Activated CD4-positive, CD25-positive, alpha-beta regulatory T cell treated with anti-CD3 and anti-CD28 coated beads, Interleukin-2, amount 50 U/mL, for 16 hours (primary cell): ENCODE results near the gene CFL2.
"Not testable (repeated sequence)": the region's sequence is repeated elsewhere in the genome, so short reads cannot be mapped to it uniquely, and the experiment has no call there.

ENCODE experiments used
- DNase-seq: peaks from one replicate; pipeline ENCODE4 v3.0.0-alpha.2; 2020; ENCODE audit warnings: low read depth, low spot score

Gene CFL2

DNA sequence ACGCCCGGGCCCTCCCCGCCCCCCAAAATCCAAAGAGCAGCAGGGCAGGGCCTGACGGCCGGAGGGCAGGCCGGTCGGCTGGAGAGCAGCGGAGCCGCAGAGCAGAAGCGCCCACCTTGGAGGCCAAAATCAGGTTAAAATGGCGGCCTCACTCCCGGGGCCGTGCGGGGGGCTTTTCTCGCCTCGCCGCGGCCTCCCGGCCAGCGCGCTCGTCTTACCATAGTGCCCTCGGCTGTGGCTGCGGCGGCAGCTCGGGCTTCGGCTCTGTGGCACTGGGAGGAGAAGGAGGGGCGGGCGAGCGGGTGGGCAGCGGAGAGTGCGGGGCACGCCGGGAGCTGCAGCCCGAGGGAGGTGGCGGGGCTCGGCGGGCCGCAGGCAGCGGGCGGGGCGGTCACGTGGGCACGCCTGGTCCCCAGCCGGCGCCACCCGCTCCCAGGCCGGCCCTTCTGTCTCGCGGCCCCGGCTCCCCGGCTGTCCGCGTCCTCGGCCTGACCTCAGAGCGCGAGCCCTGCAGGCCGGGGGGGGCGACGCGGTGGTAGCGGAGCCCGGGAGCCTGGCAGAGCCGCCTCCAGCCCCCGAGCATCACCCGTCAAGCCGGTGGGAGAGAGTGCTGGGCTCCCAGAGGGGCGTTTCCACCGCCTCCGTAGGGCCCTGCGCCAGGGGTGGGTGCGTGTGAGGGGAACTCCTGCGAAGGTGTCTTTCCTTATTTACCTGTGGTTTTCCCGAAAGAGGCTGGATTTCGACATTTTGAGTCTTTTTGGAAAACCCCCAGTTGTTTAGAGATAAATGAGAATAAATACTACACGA is at the start of gene CFL2:
Gene CFL2 (minus strand): TSS at position 274 of the 807 bp plus-strand sequence. CDS start 53 bp downstream, at position 221.
- peak; percentile 48 for DNase-seq

DNA sequence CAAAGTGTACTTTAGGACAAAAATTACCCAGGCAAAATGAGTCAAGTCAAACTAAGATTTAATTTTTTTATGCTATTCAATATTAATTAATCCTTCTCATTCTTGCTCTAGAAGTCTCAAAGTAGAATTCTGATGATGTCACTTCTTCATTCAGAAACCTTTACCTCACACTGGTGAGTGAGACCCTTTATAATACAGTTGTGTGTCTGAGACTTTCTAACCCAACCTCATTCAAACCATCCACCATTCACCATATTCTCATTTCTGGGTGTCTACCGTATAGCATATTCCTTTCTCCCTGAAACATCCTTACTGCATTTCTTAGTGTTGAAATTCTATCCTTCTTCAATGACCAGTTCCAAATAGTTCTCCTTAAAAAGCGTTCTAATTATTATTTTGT is 40.8 kb upstream of the CFL2 start:
- no peak for DNase-seq

DNA sequence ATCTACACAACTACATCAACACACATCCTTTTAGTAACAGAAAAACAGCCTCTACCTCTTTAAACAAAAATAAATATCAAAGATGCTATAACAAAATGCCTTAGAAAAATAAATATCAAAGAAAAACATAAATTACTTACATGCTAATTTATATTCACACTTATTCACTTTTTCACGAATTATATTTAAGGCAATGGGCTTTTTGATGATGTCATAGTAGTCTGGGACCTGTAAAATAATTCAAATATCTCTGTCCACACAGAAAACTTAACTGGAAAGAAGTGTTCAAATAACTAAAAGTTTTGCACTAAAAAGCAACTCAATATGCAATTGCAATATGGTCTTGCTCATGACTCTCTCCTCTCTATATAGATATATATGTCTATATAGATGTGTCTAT is 40.3 kb upstream of the CFL2 start:
- no peak for DNase-seq

- no peak for DNase-seq
These were observed 36.3 kb upstream of the CFL2 start for GRCh38 chr14:34750670-34751069.

- no peak for DNase-seq
These were observed 35.8 kb upstream of the CFL2 start for GRCh38 chr14:34750233-34750632.

DNA sequence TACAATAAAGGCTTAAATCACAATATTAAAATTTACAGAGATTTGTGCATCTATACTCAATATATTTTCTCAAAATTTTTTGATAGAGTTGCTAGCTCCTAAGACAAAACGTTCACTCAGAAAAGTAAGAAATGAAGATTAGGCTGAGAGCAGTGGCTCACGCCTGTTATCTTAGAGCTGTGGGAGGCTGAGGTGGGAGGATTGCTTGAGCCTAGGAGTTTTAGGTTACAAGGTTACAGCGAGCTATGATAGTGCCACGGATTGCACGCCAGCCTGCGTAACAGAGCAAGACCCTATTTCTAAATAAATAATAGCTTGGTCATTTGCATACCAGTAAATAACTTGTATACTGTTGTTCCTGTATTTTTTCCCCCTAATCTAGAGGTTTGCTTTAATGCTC is 35.0 kb upstream of the CFL2 start:
- no peak for DNase-seq

DNA sequence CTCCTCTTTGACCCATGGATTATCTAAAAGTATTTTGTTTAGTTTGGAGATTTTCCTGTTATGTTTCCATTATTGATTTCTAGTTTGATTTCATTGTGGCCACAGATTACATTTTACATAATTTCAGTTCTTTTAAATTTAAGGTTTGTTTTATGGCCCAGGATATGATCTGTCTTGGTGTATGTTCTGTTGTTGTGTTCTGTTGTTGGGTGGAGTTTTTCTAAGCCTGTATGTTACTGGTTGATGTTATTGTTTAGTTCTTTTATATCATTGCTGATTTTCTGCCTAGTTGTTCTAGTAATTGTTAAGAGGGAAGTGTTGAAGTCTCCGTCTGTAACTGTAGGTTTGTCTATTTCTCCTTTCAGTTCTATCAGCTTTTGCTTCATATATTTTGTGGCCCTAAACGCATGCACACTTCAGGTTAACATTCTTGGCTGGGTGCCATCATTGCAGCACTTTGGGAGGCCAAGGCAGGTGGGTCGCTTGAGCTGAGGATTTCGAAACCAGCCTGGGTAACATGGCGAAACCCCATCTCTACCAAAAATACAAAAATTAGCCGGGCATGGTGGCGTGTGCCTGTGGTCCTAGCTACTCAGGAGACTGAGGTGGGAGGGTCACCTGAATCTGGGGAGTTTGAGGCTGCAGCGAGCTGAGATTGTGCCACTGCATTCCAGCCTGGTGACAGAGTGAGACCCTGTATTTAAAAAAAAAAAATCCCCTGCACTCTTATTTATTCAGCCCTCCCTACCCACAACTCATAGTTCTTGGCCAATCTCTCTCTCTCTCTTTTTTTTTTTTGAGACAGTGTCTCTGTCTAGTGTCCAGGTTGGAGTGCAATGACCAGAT is 28.1 kb upstream of the CFL2 start:
- no peak for DNase-seq

DNA sequence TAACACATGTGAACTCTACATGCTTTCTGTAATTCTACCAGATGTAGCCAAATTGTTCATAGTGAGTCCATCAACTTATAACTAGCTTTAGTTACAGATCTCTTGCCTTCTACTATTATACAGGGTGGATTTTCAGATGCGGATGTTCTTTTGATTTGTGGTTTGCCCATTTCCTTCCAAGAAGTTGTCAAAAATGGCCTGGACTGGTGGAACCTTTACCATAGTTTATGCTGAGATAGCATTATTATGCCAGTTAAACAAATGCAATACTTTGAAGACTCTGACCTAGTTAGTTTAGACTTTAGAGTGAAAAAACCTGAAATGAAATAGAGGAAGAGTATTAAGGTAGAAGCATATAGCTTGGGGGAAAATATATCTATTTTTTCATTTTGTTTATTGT is 27.4 kb upstream of the CFL2 start:
- no peak for DNase-seq

- DNase-seq, result not testable (repeated sequence)
These were observed 25.7 kb upstream of the CFL2 start for GRCh38 chr14:34740139-34740538.

GRCh38 chr14:34737079-34737478 is 22.7 kb upstream of the CFL2 start:
- not testable (repeated sequence) for DNase-seq

GRCh38 chr14:34733245-34733644 is 18.9 kb upstream of the CFL2 start:
- no peak for DNase-seq

DNA sequence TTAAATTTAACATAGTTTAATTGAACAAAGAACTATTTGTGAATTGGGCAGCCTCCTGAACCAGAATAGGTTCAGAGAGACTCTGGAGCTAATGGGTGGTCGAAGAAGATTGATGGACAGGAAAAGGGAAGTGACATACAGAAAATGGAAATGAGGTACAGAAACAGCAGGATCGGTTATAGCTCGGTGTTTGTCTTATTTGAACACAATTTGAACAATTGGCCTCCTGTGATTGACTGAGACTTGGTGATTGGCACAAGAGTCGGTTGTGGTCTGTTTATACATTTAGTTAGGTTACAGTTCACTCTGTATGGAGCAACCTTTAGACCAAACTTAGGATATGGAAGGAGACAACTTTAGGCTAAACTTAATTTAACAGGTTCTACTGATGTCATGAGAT is 18.4 kb upstream of the CFL2 start:
- DNase-seq, result no peak

GRCh38 chr14:34723867-34724266 is 9.5 kb upstream of the CFL2 start:
- no peak for DNase-seq

- DNase-seq, result peak; percentile 2
These were observed 8.5 kb upstream of the CFL2 start for GRCh38 chr14:34722723-34723545.

DNA sequence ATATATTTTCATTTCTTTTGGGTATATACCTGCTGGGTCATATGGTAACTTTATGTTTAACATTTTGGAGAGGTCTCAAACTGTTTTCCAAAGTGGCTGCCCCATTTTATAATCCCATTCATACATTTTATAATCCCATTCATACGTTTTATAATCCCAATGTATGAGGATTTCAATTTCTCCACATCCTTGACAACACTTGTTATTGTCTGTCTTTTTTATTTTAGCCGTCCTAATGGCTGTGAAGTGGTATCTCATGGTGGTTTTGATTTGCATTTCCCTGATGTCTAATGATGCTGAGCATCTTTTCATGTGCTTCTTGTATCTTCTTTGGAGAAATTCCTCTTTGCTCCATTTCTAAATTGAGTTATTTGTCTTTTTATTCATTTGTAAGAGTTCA is 6.7 kb upstream of the CFL2 start:
- DNase-seq, result no peak

DNA sequence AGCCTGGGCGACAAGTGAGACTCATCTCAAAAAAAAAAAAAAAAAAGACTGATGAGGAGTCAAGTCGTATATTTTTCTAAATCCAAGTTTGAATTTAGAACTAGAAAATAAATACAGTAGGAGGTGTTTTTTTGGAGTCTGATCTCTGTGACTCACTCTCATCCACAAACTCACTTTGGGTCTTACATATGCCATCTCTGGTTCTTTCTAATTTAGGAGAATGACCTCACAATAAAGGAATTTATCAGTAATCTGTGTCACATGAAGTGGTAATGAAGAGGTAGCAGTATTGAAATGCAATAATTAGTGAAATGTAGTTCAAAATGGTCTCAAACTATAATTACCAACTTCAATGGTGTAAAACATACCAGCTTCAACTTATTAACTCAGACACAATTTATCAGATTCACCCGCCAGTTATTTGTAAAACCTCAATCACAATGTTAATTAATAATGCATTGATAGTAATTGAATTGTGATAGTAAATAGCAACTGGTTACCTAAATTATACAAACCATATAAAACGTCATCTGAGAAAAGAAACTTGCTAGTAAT is 4.4 kb upstream of the CFL2 start:
- DNase-seq, result no peak

DNA sequence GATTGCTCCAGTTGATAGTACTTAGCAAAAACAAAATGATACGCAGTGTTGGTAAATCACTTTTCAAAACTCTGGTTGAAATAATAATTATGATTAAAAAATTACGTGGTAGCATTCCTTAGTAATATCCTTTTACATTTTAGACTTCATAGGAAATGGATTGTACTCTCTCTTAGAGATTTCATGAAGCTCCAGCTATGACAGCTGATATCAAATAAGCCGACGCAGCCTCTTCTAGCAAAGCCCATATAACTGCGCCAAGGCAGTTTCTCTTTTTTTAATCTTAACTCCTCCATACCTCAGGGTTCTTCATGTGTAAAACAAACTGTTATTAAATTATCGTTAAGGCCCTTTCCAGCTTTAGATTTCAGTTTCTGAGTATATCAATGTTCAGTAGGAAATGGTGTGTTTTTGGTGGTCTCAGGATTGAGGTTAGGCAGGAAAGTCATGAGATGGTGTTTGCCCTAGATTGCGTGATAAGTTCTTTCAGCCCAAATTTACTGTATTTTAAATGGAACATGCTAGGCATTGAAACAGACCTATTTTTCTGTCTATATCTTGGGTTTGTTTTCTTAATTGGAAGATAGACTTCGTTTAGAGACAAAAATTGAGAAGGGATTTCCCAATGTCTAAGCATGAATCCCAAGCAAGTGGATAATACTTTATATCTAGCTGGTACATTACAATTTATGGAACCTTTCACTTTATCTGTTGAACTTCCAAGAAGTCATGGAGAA is 902 bp upstream of the CFL2 start:
- DNase-seq, result no peak

- peak; percentile 4 for DNase-seq
These were observed 593 bp downstream of the CFL2 start for GRCh38 chr14:34713681-34714319.

- no peak for DNase-seq
These were observed 1.2 kb downstream of the CFL2 start for GRCh38 chr14:34713122-34713680.
